ENCODE data around the gene PAM.
"Not testable (repeated sequence)": the region's sequence is repeated elsewhere in the genome, so short reads cannot be mapped to it uniquely, and the experiment has no call there.

PAM gene

DNA sequence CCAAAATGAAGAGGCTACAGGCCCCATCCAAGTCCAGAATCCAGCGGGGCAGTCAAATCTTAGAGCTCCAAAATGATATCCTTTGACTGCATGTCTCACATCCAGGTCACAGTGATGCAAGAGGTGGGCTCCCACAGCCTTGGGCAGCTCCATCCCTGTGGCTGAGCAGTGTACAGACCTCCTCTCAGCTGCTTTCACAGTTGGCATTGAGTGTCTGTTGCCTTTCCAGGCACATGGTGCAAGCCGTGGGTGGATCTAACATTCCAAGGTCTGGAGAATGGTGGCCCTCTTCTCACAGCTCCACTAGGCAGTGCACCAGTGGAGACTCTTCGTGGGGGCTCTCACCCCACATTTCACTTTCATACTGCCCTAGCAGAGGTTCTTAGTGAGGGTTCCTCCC lies 244.1 kb downstream of the PAM start:
- no peak for DNase-seq
- TF ChIP-seq, protein P1, sequence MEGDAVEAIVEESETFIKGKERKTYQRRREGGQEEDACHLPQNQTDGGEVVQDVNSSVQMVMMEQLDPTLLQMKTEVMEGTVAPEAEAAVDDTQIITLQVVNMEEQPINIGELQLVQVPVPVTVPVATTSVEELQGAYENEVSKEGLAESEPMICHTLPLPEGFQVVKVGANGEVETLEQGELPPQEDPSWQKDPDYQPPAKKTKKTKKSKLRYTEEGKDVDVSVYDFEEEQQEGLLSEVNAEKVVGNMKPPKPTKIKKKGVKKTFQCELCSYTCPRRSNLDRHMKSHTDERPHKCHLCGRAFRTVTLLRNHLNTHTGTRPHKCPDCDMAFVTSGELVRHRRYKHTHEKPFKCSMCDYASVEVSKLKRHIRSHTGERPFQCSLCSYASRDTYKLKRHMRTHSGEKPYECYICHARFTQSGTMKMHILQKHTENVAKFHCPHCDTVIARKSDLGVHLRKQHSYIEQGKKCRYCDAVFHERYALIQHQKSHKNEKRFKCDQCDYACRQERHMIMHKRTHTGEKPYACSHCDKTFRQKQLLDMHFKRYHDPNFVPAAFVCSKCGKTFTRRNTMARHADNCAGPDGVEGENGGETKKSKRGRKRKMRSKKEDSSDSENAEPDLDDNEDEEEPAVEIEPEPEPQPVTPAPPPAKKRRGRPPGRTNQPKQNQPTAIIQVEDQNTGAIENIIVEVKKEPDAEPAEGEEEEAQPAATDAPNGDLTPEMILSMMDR (IDR thresholded peaks at IDR 0.05; ENCODE audit: low read depth, low read length): no peak
- no peaks in the 10 kb centered on the region for H3K36me3 ChIP-seq
- H3K4me3 ChIP-seq (ENCODE audit: low read depth, low read length): no peak overlapping the region
- no peaks in the 10 kb centered on the region for H3K9me3 ChIP-seq (ENCODE audit: severe bottlenecking)
- H3K27ac ChIP-seq: no peak overlapping the region
- H3K27me3 ChIP-seq (ENCODE audit: insufficient read depth, low read depth, severe bottlenecking): no peaks in the 10 kb centered on the region

DNA sequence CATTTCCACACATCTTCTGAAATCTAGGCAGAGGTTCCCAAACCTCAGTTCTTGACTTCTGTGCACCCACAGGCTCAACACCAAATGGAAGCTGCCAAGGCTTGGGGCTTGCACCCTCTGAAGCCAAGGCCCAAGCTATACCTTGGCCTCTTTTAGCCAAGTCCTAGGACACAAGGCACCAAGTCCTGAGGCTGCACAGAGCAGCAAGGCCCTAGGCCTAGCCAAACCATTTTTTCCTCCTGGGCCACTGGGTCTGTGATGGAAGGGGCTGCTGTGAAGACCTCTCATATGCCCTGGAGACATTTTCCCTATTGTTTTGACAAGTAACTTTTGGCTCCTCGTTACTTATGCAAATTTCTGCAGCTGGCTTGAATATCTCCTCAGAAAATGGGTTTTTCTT lies 244.5 kb downstream of the PAM start:
- not testable (repeated sequence) for H3K9me3 ChIP-seq (ENCODE audit: severe bottlenecking); H3K4me3 ChIP-seq (ENCODE audit: low read depth, low read length)

DNA sequence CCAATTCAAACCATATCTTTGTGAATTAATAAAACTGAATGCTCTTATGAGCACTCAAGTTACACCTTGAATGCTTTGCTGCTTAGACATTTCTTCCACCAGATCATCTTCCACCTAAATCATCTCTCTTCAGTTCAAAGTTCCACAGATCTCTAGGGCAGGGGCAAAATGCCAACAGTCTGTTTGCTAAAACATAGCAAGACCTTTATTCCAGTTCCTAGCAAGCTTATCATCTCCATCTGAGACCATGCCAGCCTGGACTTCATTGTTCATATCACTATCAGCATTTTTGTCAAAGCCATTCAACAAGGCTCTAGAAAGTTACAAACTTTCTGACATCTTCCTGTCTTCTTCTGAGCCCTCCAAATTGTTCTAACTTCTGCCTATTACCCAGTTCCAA lies 245.0 kb downstream of the PAM start:
- Histone ChIP-seq H3K4me3 (ENCODE audit: low read depth, low read length) (no peak overlapping the region), H3K27ac (no peak overlapping the region), H3K9me3 (ENCODE audit: severe bottlenecking) (no peaks in the 10 kb centered on the region), H3K27me3 (ENCODE audit: insufficient read depth, low read depth, severe bottlenecking) (no peaks in the 10 kb centered on the region), H3K36me3 (no peaks in the 10 kb centered on the region)
- TF ChIP-seq, protein P1 (IDR thresholded peaks at IDR 0.05; ENCODE audit: low read depth, low read length): no peak
- no peak for DNase-seq

More for the DNA sequence above, 244.5 kb downstream of the PAM start:
- H3K36me3 ChIP-seq; H3K27me3 ChIP-seq (ENCODE audit: insufficient read depth, low read depth, severe bottlenecking); H3K27ac ChIP-seq; DNase-seq: not testable (repeated sequence)

DNA sequence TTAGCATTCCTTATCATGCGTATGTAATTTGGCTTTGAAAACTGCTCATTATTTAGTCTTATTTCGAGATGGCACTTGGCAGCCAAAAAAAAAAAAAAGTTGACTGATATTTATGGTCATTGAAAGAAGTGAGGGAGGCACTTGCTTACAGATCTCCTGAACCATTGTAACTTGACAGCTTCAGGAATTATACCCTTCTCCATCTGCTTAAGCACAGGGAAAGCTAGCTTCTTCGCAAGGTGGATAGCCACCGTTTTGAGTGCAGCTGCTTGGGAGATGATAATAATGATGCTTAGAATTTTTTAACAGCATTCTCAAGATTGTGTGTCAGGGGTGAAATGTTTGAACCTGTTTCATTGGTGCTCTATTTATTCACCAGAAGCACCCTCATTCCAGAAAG lies 248.8 kb downstream of the PAM start:
- TF ChIP-seq, protein P1 (IDR thresholded peaks at IDR 0.05; ENCODE audit: low read depth, low read length): no peak
- Histone ChIP-seq H3K27me3 (ENCODE audit: insufficient read depth, low read depth, severe bottlenecking) (no peaks in the 10 kb centered on the region), H3K36me3 (no peaks in the 10 kb centered on the region), H3K4me3 (ENCODE audit: low read depth, low read length) (no peak overlapping the region), H3K27ac (no peak overlapping the region), H3K9me3 (ENCODE audit: severe bottlenecking) (no peaks in the 10 kb centered on the region)
- no peak for DNase-seq

DNA sequence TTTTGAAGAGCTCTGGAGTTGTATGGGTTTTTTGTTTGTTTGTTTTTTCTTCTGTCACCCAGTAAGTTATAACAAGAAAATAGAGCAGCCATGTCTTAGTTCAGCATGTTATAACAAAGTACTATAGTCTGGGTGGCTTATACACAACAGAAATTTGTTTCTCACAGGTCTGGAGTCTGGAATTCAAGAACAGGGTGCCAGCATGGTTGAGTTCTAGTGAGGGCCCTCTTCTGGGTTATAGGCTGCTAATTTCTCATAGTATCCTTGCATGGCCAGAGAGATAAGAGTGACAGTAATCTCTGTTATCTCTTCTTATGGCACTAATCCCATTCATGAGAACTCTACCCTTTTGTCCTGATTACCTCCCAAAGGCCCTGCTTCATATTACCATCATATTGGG lies 250.2 kb downstream of the PAM start:
- TF ChIP-seq, protein P1 (IDR thresholded peaks at IDR 0.05; ENCODE audit: low read depth, low read length): no peak

DNA sequence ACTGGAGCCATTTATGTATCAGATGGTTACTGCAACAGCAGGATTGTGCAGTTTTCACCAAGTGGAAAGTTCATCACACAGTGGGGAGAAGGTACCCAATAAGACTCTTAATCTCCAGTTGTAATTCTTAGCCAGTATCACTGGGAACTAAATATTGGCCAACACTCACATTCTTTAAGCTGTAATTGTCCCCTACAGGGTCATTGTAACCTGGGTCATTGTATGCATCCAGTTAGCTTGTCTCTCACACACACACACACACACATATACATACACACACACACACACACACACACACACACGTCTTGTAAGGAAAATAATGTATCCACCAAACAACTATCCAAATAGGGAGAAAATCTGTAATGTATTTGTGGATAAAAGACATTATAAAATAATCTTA lies 251.8 kb downstream of the PAM start:
- Histone ChIP-seq H3K36me3 (no peaks in the 10 kb centered on the region), H3K9me3 (ENCODE audit: severe bottlenecking) (no peaks in the 10 kb centered on the region), H3K27me3 (ENCODE audit: insufficient read depth, low read depth, severe bottlenecking) (no peaks in the 10 kb centered on the region), H3K4me3 (ENCODE audit: low read depth, low read length) (no peak overlapping the region), H3K27ac (no peak overlapping the region)
- no peak for DNase-seq
- TF ChIP-seq, protein P1 (IDR thresholded peaks at IDR 0.05; ENCODE audit: low read depth, low read length): no peak

More for the DNA sequence above, 250.2 kb downstream of the PAM start:
- no peak for DNase-seq
- no peaks in the 10 kb centered on the region for H3K36me3 ChIP-seq
- H3K9me3 ChIP-seq (ENCODE audit: severe bottlenecking): no peaks in the 10 kb centered on the region
- no peak overlapping the region for H3K4me3 ChIP-seq (ENCODE audit: low read depth, low read length)
- H3K27ac ChIP-seq: no peak overlapping the region
- no peaks in the 10 kb centered on the region for H3K27me3 ChIP-seq (ENCODE audit: insufficient read depth, low read depth, severe bottlenecking)

Data from WERI-Rb-1 (cell line).